DOHH2 (cell line): ENCODE measurements around the gene MACROH2A2.

Source experiments
- CTCF ChIP-seq: fragments of 200-600 bp; sonication (generic); IDR thresholded peaks from one replicate; pipeline ENCODE4 v1.5.1; 2014; ENCODE audit warnings: antibody characterized with exemption, mild to moderate bottlenecking, low read depth, low read length; ENCODE audit not compliant: poor library complexity, severe bottlenecking
- EZH2phosphoT487 ChIP-seq: fragments of 200-600 bp; sonication (generic); IDR thresholded peaks from 2 replicates; pipeline ENCODE4 v1.6.1; 2017; ENCODE audit warnings: borderline replicate concordance, mild to moderate bottlenecking, antibody characterized with exemption, low read length, moderate library complexity, mixed read lengths

GRCh38 chr10:70090013-70090412, 37.4 kb downstream of the MACROH2A2 start:
- TF ChIP-seq CTCF (no peak), EZH2phosphoT487 (no peak)
